GM13976 (cell line): ENCODE data around the gene CADM3.

Experiments used
- DNase-seq: peaks from one replicate; pipeline ENCODE4 v3.0.0; 2012; ENCODE audit warnings: low spot score
- in situ Hi-C: fragments of 300-500 bp; cut with MboI; formaldehyde crosslinking; loops from one replicate; pipeline ENCODE4 v1.12.0; 2022; ENCODE audit warnings: low sequenced_read_pairs, mixed read lengths, inconsistent platforms; ENCODE audit not compliant: unreplicated experiment
- TF ChIP-seq, protein P1 (sequence below): IDR thresholded peaks from 2 replicates; pipeline ENCODE4 v1.5.1; 2012; ENCODE audit warnings: borderline replicate concordance, mild to moderate bottlenecking; ENCODE audit not compliant: insufficient read depth; ENCODE audit errors: extremely low read depth, missing control alignments, control extremely low read depth

Gene CADM3

DNA sequence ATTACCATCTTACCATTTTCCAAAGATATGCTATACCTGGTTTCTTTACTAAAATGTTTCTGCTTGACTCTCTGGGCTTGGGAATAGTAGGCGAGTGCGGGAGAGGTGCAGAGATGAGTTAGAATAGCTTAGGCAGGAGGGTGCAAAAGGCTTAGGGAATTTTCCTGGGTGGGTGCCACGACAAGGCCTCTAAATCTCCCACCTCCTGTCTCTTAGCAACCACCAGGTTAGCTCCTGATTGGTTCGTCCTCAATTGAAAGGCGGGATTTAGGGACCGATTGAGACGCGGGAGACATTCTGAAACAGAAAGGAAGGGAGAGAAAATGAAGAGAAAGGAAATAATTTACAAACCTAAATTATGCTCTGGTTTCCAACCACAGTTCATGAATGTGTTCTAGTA, 36.4 kb downstream of the CADM3 start:
- no peak for DNase-seq
- in situ Hi-C loops: no loop called here
- TF ChIP-seq, protein P1, sequence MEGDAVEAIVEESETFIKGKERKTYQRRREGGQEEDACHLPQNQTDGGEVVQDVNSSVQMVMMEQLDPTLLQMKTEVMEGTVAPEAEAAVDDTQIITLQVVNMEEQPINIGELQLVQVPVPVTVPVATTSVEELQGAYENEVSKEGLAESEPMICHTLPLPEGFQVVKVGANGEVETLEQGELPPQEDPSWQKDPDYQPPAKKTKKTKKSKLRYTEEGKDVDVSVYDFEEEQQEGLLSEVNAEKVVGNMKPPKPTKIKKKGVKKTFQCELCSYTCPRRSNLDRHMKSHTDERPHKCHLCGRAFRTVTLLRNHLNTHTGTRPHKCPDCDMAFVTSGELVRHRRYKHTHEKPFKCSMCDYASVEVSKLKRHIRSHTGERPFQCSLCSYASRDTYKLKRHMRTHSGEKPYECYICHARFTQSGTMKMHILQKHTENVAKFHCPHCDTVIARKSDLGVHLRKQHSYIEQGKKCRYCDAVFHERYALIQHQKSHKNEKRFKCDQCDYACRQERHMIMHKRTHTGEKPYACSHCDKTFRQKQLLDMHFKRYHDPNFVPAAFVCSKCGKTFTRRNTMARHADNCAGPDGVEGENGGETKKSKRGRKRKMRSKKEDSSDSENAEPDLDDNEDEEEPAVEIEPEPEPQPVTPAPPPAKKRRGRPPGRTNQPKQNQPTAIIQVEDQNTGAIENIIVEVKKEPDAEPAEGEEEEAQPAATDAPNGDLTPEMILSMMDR: no peak

GRCh38 chr1:159208175-159208825, 36.9 kb downstream of the CADM3 start:
- no peak for DNase-seq
- in situ Hi-C loops: no loop called here
- TF ChIP-seq, protein P1: no peak

- no peak for DNase-seq
- TF ChIP-seq, protein P1: no peak
- in situ Hi-C loops: no loop called here
Measured at GRCh38 chr1:159209061-159209460, 37.6 kb downstream of the CADM3 start.

DNA sequence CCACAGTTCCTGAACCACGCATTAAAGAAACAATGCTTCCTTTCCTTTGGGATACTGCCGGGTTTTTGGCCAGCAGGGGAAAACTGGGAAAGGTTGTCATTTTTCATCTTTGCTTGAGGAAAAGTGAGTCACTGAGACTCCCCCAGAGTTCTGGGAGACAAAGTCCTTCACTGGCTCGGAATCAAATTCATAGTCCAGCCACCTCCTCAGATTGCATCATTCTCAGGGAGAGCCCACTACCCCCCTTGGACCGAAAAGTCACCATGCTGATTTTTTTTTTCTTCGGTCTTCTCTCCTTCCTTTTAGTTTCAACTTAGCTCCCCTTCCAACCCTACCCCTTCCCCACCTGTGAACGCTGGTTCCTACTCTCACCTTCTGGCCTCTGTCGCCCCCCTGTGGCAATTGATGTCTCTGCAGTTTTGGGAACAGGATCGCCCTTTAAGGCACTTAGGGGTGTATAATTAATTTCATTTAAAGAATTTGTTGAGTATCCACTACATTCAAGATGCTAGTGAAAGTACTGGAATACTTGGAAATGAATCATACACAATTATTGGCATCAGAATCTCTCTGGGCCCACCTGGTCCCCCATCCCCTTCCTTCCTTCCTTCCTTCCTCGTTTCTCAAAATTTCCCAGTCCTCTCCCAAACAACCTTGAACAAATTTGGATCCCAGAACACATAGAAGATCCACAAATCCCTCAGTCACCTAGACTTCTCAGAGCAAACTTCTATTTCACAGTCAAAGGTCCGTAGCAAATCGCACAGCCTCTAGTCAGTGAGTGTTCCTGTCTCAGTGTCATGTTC, 40.1 kb downstream of the CADM3 start:
- DNase-seq: peak; percentile 56
- in situ Hi-C loops: loop anchor here (10.0 kb wide), 1 partner anchor 47 kb away; no protein-coding TSS in a partner anchor

DNA sequence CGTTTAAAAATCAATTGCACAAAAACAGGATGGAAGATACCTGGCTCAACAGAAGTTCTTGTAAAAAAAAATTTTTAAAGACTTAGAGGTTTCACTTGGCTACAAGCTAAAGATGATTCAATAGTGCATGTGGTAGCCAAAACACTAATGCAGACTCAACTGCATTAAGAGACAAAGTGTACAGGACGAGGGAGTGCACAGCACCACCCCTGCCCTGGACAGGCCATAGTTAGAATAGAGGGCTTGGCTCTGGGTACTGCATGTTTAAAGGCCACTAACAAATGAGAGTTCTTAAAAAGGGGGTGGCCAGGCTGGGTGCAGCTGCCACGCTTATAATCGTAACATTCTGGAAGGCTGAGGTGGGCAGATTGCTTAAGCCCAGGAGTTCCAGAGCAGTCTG, 41.2 kb downstream of the CADM3 start:
- no peak for DNase-seq
- TF ChIP-seq, protein P1: no peak
- in situ Hi-C loops: loop anchor here (10.0 kb wide), 1 partner anchor 48 kb away; no protein-coding TSS in a partner anchor

More for the DNA sequence above, 40.1 kb downstream of the CADM3 start:
- TF ChIP-seq, protein P1: peak; percentile 84

DNA sequence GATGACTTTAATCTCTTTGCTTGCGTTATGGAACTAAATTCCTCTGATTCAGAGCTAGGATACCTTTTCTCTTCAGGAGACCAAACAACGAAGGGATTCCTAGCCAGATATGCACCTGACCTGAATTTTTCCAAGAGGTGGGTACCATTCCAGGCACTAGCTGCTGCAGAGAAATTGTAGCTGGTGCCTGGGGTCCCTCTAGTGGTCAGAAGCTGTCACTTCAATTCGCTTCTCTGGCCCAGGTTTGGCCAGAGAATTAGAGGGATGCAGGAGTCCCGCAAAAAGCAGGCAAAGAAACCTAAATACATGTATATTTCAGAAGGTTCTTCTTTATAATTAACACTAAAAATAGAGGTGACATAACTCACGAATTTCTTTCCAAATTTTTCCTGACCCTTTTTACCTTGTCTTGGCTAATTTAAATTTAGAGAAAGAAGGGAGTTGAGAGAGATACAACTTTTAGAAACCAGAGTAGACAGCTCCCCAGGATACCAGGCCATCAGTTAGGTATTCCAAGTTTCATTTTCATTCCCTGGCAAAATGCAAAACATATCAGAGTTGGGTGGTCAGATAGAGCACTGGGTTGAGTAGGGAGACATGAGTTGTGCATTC, 42.8 kb downstream of the CADM3 start:
- in situ Hi-C loops: loop anchor here (10.0 kb wide), 1 partner anchor 49 kb away; no protein-coding TSS in a partner anchor
- peak; percentile 59 for DNase-seq
- TF ChIP-seq, protein P1: peak; percentile 82
